ENCODE measurements around the gene MTA2. TPM values are rescaled to one million over a fixed set of nuclear protein-coding genes. Genes with fewer than 3 reads are reported as not detected.

Gene MTA2
- total RNA-seq, 1 donor from 2014 or later: 203 TPM

DNA sequence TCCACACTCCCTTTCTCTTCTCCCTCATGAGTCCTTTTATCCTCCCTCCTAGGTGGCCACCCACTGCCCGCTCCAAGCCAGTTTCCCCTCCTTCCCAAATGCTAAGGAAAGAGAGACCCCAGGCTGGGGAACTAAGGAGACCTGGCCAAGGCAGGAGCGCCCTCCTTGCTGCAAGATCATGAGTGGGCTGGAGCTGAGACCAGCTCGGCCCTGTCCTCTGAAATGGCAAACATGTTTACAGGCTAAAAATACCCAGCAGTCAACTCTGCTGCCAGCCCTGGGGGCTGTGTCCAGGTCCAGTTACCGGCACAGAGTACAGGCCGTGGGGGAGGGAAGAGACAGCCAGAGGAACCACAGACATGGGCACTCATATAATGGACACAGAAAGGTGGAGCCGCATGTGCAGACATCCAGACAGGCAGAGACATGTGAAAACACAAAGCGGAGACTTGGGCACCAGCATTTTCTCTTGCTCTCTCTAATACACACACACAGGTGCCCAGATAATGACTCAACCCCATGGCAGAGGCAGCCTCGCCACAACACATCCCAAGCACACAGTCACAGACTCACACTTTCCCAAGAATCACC, 53.9 kb downstream of the MTA2 start:
- no peak overlapping the region for H3K27ac Mint-ChIP-seq (ENCODE audit: unreplicated experiment)
- H3K27me3 Mint-ChIP-seq (ENCODE audit: low read depth): peaks cover 92% of the 10 kb centered on the region
- H3K4me1 Mint-ChIP-seq: peaks cover 29% of the 10 kb centered on the region
- DNase-seq (ENCODE audit: low read depth, low spot score): no peak
- no peaks in the 10 kb centered on the region for H3K9me3 Mint-ChIP-seq
- no peaks in the 10 kb centered on the region for H3K36me3 Mint-ChIP-seq (ENCODE audit: low read depth)
- peak overlapping the region; percentile 58 for H3K4me3 Mint-ChIP-seq
- TF ChIP-seq, protein P1, sequence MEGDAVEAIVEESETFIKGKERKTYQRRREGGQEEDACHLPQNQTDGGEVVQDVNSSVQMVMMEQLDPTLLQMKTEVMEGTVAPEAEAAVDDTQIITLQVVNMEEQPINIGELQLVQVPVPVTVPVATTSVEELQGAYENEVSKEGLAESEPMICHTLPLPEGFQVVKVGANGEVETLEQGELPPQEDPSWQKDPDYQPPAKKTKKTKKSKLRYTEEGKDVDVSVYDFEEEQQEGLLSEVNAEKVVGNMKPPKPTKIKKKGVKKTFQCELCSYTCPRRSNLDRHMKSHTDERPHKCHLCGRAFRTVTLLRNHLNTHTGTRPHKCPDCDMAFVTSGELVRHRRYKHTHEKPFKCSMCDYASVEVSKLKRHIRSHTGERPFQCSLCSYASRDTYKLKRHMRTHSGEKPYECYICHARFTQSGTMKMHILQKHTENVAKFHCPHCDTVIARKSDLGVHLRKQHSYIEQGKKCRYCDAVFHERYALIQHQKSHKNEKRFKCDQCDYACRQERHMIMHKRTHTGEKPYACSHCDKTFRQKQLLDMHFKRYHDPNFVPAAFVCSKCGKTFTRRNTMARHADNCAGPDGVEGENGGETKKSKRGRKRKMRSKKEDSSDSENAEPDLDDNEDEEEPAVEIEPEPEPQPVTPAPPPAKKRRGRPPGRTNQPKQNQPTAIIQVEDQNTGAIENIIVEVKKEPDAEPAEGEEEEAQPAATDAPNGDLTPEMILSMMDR (conservative IDR thresholded peaks at IDR 0.05): no peak

DNA sequence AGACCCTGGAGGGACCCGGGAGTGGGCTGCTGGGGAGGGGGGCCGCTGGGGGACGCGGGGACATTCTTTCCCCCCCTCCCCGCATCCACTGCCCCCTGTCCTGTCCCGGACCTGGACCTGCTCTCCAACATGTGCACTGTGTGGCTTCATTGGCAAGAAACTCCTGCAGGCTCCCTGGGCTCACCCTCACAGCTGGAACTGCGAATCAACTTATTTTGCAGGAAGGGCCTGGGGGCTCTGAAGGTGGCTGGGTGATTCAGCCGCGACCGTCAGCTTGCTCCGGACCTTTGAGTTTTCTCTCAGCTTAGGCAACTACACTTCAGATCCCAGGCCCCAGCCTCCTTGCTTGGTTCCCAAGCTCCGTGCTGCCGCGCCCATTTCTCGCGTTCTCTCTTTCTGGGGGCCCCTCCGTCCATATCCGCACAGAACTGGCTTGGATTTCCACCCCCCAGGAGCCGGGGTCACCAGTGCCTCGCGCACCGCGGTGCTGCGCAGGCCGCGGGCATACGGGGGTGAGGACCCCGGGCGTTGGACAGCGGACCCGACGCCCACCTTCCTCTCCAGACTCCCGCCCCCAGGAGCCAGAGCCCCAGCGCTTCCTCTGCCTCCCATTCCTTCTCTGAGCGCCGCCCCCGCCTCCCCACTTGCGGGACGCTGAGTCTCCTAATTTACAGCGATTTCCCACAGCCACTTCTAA, 54.6 kb downstream of the MTA2 start:
- DNase-seq (ENCODE audit: low read depth, low spot score): no peak
- no peak overlapping the region for H3K27ac Mint-ChIP-seq (ENCODE audit: unreplicated experiment)
- H3K4me3 Mint-ChIP-seq: peak overlapping the region; percentile 76
- peaks cover 96% of the 10 kb centered on the region for H3K27me3 Mint-ChIP-seq (ENCODE audit: low read depth)
- H3K4me1 Mint-ChIP-seq: peaks cover 22% of the 10 kb centered on the region
- no peaks in the 10 kb centered on the region for H3K36me3 Mint-ChIP-seq (ENCODE audit: low read depth)
- no peaks in the 10 kb centered on the region for H3K9me3 Mint-ChIP-seq
- TF ChIP-seq, protein P1 (conservative IDR thresholded peaks at IDR 0.05): no peak

DNA sequence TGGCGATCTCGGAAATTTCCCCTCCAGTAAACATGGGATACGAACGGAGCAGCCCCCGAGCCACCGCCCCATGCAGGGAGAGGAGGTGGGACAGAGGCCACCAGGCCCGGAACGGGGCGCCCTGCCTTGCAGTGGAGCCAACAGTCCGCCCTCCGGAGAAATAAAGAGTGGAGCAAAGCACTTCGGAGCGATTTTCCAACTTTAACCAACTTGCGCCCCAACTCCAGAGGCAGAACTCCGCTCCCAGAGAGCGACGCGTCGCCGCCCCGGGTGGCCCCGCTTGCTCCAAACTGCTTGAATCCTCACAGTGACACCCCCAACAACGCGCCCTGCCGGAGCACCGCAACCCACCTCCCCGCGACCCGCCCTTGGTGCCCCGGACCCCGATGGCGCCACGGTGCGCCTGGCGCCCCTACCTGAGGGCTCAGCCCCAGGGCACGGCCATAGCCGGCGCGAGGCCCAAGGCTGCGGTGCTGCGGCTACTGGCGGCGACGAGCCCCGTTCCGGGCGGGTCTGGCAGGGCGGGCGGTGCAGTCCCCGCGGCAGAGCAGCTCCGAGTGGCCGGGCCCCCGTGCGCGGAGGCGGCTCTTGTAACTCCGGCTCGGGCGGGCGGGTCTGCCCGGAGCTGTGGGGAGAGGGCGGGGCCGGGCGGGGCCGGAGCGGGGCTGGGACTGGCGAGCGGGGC, 55.3 kb downstream of the MTA2 start, which contains the start of gene AHNAK:
AHNAK (minus strand) TSS at position 563 of the 685 bp plus-strand sequence. CDS start 10,708 bp downstream, outside the sequence.
- peak within 1 kb of the TSS; percentile 80 for H3K4me3 Mint-ChIP-seq
- H3K27me3 Mint-ChIP-seq (ENCODE audit: low read depth): peaks cover 95% of the 10 kb centered on the region
- H3K36me3 Mint-ChIP-seq (ENCODE audit: low read depth): no peaks in the 10 kb centered on the region
- DNase-seq (ENCODE audit: low read depth, low spot score): peak; percentile 43
- no peaks in the 10 kb centered on the region for H3K9me3 Mint-ChIP-seq
- H3K4me1 Mint-ChIP-seq: peaks cover 15% of the 10 kb centered on the region
- TF ChIP-seq, protein P1 (conservative IDR thresholded peaks at IDR 0.05): no peak
- H3K27ac Mint-ChIP-seq (ENCODE audit: unreplicated experiment): no peak within 1 kb of the TSS

DNA sequence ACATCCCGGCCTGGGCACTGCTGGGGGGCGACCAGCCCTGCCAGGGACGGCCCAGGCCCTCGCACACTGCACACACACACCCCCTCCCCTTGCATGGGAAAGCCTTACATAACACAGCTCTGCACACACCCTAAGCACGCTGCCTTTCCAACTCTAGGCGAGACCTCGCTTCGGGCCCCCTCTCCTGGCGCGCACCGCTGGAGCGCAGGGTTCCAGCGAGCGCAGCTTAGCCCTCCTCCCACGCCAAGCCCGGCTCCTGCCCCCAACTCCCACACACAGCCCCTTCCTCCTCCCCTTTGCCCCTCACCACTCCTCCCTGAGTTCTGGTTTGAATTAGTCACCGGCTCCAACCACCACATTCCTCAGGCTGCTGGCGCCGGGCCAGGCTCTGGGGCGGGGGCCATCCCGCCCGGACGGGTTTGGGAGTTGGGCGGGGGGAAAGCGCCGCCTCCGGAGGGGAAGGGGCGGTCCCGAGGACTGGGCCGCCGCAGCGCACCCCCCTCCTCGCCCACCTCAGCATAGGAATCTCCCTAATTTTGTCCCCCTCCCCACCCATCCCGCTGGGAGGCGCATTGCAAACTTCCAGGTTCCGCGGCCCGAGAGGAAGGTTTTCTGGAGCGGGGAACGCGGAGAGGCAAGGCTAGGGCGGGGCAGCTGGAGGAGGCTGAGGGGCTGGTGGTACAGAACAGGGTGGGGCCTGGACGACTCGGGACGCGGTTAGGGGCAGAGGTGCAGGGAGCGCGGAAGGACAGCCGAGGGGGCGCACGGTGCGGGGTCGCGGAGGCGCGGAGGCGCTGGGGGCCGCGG, 56.0 kb downstream of the MTA2 start:
- TF ChIP-seq, protein P1 (conservative IDR thresholded peaks at IDR 0.05): no peak
- Mint-ChIP-seq H3K4me3 (peak overlapping the region; percentile 80), H3K27me3 (ENCODE audit: low read depth) (peaks cover 95% of the 10 kb centered on the region), H3K4me1 (peaks cover 18% of the 10 kb centered on the region), H3K27ac (ENCODE audit: unreplicated experiment) (no peak overlapping the region), H3K36me3 (ENCODE audit: low read depth) (no peaks in the 10 kb centered on the region), H3K9me3 (no peaks in the 10 kb centered on the region)
- DNase-seq (ENCODE audit: low read depth, low spot score): no peak

Data from neural crest cell (in vitro differentiated cells).